Measurements from ENCODE around the gene GDNF.

DNA sequence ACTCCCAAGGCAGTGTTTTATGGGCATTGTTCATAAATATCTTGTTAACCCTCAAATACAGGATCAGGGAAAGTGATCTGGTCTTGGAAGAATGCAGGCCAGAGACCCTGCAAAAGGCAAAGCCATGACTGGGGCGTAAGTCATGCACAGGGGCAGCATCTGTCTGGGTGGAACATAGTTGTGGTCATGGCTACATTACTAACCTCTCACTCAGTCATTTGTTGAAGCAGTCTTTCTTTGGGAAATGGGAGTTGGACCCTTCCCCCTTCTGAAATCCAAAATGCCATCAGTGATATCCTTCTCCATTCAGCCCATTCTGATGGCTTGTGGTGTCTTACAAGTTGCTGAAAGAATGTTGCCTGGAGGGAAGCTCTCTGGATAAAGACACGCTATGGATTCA is 68.1 kb downstream of the GDNF start:
- no peak for TF ChIP-seq CTCF (tag by site-specific recombination; IDR thresholded peaks at IDR 0.05)
- no peak for TF ChIP-seq GLIS1 (tag by site-specific recombination; IDR thresholded peaks at IDR 0.05)
- no peak for TF ChIP-seq ZNF112 (tag by site-specific recombination; IDR thresholded peaks at IDR 0.05)
- no peak for TF ChIP-seq SCRT1 (tag by site-specific recombination; IDR thresholded peaks at IDR 0.05; ENCODE audit: borderline replicate concordance)
- TF ChIP-seq, protein P1, sequence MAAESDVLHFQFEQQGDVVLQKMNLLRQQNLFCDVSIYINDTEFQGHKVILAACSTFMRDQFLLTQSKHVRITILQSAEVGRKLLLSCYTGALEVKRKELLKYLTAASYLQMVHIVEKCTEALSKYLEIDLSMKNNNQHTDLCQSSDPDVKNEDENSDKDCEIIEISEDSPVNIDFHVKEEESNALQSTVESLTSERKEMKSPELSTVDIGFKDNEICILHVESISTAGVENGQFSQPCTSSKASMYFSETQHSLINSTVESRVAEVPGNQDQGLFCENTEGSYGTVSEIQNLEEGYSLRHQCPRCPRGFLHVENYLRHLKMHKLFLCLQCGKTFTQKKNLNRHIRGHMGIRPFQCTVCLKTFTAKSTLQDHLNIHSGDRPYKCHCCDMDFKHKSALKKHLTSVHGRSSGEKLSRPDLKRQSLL (tag by site-specific recombination; IDR thresholded peaks at IDR 0.05): no peak
- TF ChIP-seq ZNF311 (tag by site-specific recombination; IDR thresholded peaks at IDR 0.05; ENCODE audit: borderline replicate concordance): no peak
- no peak for TF ChIP-seq ZNF792 (tag by site-specific recombination; IDR thresholded peaks at IDR 0.05)
- no peak for TF ChIP-seq ZBTB8A (tag by site-specific recombination; IDR thresholded peaks at IDR 0.05)
- TF ChIP-seq, protein P2, sequence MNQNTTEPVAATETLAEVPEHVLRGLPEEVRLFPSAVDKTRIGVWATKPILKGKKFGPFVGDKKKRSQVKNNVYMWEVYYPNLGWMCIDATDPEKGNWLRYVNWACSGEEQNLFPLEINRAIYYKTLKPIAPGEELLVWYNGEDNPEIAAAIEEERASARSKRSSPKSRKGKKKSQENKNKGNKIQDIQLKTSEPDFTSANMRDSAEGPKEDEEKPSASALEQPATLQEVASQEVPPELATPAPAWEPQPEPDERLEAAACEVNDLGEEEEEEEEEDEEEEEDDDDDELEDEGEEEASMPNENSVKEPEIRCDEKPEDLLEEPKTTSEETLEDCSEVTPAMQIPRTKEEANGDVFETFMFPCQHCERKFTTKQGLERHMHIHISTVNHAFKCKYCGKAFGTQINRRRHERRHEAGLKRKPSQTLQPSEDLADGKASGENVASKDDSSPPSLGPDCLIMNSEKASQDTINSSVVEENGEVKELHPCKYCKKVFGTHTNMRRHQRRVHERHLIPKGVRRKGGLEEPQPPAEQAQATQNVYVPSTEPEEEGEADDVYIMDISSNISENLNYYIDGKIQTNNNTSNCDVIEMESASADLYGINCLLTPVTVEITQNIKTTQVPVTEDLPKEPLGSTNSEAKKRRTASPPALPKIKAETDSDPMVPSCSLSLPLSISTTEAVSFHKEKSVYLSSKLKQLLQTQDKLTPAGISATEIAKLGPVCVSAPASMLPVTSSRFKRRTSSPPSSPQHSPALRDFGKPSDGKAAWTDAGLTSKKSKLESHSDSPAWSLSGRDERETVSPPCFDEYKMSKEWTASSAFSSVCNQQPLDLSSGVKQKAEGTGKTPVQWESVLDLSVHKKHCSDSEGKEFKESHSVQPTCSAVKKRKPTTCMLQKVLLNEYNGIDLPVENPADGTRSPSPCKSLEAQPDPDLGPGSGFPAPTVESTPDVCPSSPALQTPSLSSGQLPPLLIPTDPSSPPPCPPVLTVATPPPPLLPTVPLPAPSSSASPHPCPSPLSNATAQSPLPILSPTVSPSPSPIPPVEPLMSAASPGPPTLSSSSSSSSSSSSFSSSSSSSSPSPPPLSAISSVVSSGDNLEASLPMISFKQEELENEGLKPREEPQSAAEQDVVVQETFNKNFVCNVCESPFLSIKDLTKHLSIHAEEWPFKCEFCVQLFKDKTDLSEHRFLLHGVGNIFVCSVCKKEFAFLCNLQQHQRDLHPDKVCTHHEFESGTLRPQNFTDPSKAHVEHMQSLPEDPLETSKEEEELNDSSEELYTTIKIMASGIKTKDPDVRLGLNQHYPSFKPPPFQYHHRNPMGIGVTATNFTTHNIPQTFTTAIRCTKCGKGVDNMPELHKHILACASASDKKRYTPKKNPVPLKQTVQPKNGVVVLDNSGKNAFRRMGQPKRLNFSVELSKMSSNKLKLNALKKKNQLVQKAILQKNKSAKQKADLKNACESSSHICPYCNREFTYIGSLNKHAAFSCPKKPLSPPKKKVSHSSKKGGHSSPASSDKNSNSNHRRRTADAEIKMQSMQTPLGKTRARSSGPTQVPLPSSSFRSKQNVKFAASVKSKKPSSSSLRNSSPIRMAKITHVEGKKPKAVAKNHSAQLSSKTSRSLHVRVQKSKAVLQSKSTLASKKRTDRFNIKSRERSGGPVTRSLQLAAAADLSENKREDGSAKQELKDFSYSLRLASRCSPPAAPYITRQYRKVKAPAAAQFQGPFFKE (tag by site-specific recombination; IDR thresholded peaks at IDR 0.05; ENCODE audit: borderline replicate concordance): no peak
- no peak for TF ChIP-seq KLF16 (tag by site-specific recombination; IDR thresholded peaks at IDR 0.05)
- TF ChIP-seq ZNF266 (tag by site-specific recombination; IDR thresholded peaks at IDR 0.05; ENCODE audit: low read depth): no peak
- no peak for TF ChIP-seq ZNF274 (IDR thresholded peaks at IDR 0.05; ENCODE audit: low read length)
- TF ChIP-seq ZNF274 (tag by site-specific recombination; IDR thresholded peaks at IDR 0.05; ENCODE audit: borderline replicate concordance): no peak
- no peak for TF ChIP-seq ZNF121 (tag by site-specific recombination; IDR thresholded peaks at IDR 0.05)
- TF ChIP-seq ZNF169 (tag by site-specific recombination; IDR thresholded peaks at IDR 0.05): no peak

All from HEK293 (cell line).